Activated naive CD4-positive, alpha-beta T cell treated with anti-CD3 and anti-CD28 coated beads, Interleukin-2, amount 10 ng/mL, durations not matched to agents 7 days and 5 days (primary cell): ENCODE results near the gene FBXW9.
"Not testable (repeated sequence)": the region's sequence is repeated elsewhere in the genome, so short reads cannot be mapped to it uniquely, and the experiment has no call there.

ENCODE experiments used
- CTCF ChIA-PET: fragments of 350-600 bp; sonication (Branson Sonifier 250); formaldehyde crosslinking; loops from one replicate; lab custom pipeline; 2021; ENCODE audit warnings: antibody characterized with exemption; lab: Charles Lee
- DNase-seq: peaks from one replicate; pipeline ENCODE4 v3.0.0-alpha.2; 2020
- H3K27ac Mint-ChIP-seq: one replicate; pipeline ENCODE4 v1.8.0; 2021; ENCODE audit warnings: mild to moderate bottlenecking, moderate library complexity, mixed read lengths
- H3K27me3 Mint-ChIP-seq: one replicate; pipeline ENCODE4 v1.8.0; 2021; ENCODE audit warnings: mild to moderate bottlenecking, mixed read lengths
- H3K36me3 Mint-ChIP-seq: one replicate; pipeline ENCODE4 v1.8.0; 2021; ENCODE audit warnings: mixed read lengths
- H3K4me1 Mint-ChIP-seq: one replicate; pipeline ENCODE4 v1.8.0; 2021; ENCODE audit warnings: mixed read lengths
- H3K4me3 Mint-ChIP-seq: one replicate; pipeline ENCODE4 v1.8.0; 2021; ENCODE audit warnings: mild to moderate bottlenecking, moderate library complexity, mixed read lengths
- H3K9me3 Mint-ChIP-seq: one replicate; pipeline ENCODE4 v1.8.0; 2021; ENCODE audit warnings: mixed read lengths

The FBXW9 gene

DNA sequence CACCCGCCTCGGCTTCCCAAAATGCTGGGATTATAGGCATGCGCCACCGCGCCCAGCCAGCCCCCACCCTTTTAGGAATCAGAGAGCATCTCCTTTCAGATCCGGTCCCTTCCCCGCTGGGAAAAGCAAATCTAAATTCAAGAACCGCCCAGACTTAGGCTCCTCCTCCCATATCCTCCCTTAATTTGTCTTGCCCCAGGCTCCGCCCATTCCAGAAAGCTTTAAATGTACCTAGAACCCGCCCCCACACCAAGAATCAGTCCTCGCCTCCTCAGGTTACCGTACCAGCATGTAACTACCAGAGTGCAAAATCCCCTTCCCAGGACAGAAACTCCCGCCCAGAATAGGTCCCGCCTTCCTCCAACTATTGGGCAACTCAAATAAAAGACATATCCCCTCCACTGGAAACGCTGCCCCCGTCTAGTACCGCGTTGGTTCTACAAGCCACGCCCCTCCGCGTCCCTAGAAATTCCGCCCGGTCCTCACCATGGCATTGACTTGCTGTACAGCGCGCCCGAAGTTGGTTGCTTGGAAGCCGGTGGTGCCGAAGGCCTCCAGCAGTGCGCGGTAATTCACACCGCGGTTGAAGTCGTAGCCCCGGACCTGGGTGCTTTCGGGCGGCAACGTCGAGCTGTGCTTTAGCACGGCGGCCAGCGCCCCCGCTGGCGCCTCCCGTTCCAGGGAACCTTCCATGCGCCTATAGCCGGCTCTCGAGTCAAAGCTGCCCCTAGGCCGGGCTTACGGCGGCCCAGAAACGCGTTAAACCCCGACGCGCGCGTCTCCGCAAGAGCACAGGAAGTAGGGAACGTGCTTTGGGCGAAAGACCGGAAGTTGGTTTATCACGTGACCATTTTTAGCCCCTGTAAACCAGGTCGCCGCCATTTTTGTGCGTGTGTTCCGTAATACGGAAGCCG lies 15.1 kb downstream of the FBXW9 start, which contains the start of gene DHPS:
TSS of gene DHPS (minus strand) at position 807 of the 914 bp plus-strand sequence. CDS start at position 693, 114 bp downstream.
- no peaks in the 10 kb centered on the region for H3K9me3 Mint-ChIP-seq
- peak within 1 kb of the TSS; percentile 95 for H3K27ac Mint-ChIP-seq
- no peaks in the 10 kb centered on the region for H3K27me3 Mint-ChIP-seq
- peaks cover 28% of the 10 kb centered on the region for H3K4me1 Mint-ChIP-seq
- CTCF ChIA-PET = interaction anchor here (0.8 to 1.7 kb wide), 3 partner anchors 10 to 127 kb away, joined by 3 to 5 read pairs (median 3); no protein-coding TSS in a partner anchor
- DNase-seq = peak; percentile 94
- H3K4me3 Mint-ChIP-seq = peak within 1 kb of the TSS; percentile 87
- H3K36me3 Mint-ChIP-seq = peaks cover 35% of the 10 kb centered on the region

DNA sequence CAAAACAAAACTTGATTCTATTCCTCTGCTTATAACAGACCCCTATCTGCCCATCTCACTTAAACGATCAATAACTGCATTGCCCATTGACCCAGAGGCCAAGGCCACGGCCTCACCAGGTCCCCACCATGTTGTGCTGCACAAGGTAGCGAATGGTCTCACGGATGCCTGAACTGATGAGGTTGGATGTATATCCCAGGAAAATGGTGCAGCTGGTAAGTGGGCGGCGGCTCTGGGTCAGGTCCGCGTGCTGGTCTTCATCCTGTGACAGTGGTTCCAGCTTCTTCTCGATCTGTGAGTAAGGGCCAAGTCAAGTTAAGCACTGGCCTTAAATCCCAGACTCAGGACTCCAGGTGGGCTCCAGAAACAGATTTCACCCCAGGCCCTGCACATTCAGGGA lies 16.4 kb downstream of the FBXW9 start:
- CTCF ChIA-PET = interaction anchor here (1.3 to 1.7 kb wide), 3 partner anchors 9 to 46 kb away, joined by 3 to 5 read pairs (median 3); no protein-coding TSS in a partner anchor
- peak overlapping the region; percentile 87 for H3K4me3 Mint-ChIP-seq
- no peaks in the 10 kb centered on the region for H3K9me3 Mint-ChIP-seq
- H3K27ac Mint-ChIP-seq = peak overlapping the region; percentile 28
- no peaks in the 10 kb centered on the region for H3K27me3 Mint-ChIP-seq
- no peak for DNase-seq
- peaks cover 30% of the 10 kb centered on the region for H3K4me1 Mint-ChIP-seq
- peaks cover 41% of the 10 kb centered on the region for H3K36me3 Mint-ChIP-seq

DNA sequence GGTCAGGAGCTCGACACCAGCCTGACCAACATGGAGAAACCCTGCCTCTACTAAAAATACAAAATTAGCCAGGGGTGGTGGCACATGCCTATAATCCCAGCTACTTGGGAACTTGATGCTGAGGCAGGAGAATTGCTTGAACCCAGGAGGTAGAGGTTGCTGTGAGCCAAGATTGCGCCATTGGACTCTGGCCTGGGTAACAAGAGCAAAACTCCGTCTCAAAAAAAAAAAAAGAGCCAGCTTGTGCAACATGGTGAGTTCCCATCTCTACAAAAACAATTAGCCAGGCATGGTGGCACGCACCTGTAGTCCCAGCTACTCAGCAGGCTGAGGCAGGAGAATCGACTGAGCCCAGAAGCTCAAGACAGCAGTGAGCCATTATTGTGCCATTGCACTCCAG lies 18.4 kb downstream of the FBXW9 start:
- H3K36me3 Mint-ChIP-seq = peaks cover 52% of the 10 kb centered on the region

DNA sequence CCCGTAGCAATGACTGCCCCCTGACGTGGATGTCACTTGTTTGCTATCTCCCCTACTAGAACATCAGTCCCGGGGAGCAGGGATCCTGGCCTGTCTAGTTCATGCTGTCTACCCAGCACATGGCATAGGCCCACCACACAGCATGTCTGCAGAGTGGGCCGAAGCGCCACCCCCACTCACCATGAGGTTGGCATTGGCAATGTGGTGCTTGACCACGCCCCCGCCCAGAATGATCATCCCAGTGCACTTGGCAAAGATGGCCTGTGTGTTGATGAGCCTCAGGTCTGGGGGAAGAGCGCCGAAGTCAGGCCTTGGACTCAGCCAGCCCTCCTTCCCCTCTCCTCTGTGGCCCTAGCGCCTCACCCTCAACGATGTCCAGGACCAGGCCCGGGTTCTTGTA lies 19.5 kb downstream of the FBXW9 start:
- H3K27ac Mint-ChIP-seq = no peak overlapping the region
- H3K27me3 Mint-ChIP-seq = no peaks in the 10 kb centered on the region
- CTCF ChIA-PET = interaction anchor here (0.7 to 2.2 kb wide), 8 partner anchors 11 to 171 kb away, joined by 3 to 6 read pairs (median 4); partner anchors contain the start of genes MAN2B1, WDR83 and ZNF564
- H3K9me3 Mint-ChIP-seq = no peaks in the 10 kb centered on the region
- no peak for DNase-seq
- H3K4me1 Mint-ChIP-seq = peaks cover 31% of the 10 kb centered on the region
- H3K36me3 Mint-ChIP-seq = peaks cover 60% of the 10 kb centered on the region
- H3K4me3 Mint-ChIP-seq = no peak overlapping the region

More for the DNA sequence above, 18.4 kb downstream of the FBXW9 start:
- not testable (repeated sequence) for DNase-seq, H3K9me3 Mint-ChIP-seq, H3K27me3 Mint-ChIP-seq, H3K4me3 Mint-ChIP-seq, H3K27ac Mint-ChIP-seq
- CTCF ChIA-PET = interaction anchor here (0.7 to 2.2 kb wide), 4 partner anchors 17 to 288 kb away, joined by 3 to 6 read pairs (median 4); partner anchors contain the start of gene ZNF564
- peaks cover 31% of the 10 kb centered on the region for H3K4me1 Mint-ChIP-seq

DNA sequence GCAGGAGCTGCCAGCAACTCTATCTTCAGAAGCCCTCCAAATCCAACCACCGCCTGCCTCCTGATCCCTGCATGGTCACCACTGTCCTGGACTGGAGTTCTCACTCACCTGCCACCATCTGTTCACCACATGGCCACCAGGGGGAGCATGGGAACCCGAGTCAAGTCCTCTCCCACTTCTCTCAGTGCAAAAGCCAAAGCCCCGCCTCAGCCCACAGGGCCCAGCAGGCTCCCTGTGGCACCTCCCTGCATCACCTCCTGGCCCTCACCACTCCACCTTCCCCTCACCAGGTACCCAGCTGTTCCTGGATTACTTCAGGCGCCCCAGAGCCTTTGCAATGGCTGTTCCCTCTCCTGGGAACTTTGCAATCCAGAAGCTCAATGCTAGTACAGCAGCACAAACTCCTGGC lies 20.0 kb downstream of the FBXW9 start:
- no peaks in the 10 kb centered on the region for H3K27me3 Mint-ChIP-seq
- CTCF ChIA-PET = interaction anchor here (0.7 to 6.4 kb wide), 9 partner anchors 10 to 171 kb away, joined by 3 to 35 read pairs (median 4); partner anchors contain the start of genes MAN2B1, WDR83 and ZNF564
- peaks cover 35% of the 10 kb centered on the region for H3K4me1 Mint-ChIP-seq
- H3K36me3 Mint-ChIP-seq = peaks cover 60% of the 10 kb centered on the region
- H3K9me3 Mint-ChIP-seq = no peaks in the 10 kb centered on the region
- no peak overlapping the region for H3K27ac Mint-ChIP-seq
- peak; percentile 92 for DNase-seq
- H3K4me3 Mint-ChIP-seq = no peak overlapping the region

DNA sequence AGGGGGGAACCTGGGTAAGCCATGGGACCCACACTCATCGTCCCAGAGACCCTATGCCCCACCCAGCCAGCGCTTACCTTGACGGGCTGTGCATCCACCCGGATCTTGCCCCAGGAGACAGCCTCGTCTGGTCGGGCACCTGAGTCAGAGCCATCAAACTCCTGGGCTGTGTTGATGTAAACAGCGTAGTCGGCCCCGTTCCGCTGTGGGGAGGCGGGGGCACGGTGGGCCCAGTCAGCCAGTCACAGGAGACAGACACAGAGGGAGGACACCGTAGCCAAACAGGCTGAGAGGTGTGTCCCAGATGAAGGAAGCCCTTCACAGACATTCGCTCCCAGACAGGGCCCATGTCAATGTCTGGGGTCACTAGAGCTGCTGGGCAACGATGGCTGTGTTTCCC lies 20.5 kb downstream of the FBXW9 start:
- Mint-ChIP-seq H3K36me3 (peaks cover 55% of the 10 kb centered on the region), H3K9me3 (no peaks in the 10 kb centered on the region), H3K4me3 (no peak overlapping the region), H3K27me3 (no peaks in the 10 kb centered on the region), H3K4me1 (peaks cover 32% of the 10 kb centered on the region), H3K27ac (no peak overlapping the region)
- no peak for DNase-seq
- CTCF ChIA-PET = interaction anchor here (1.1 to 6.4 kb wide), 6 partner anchors 10 to 172 kb away, joined by 3 to 35 read pairs (median 4); partner anchors contain the start of genes MAN2B1 and WDR83

DNA sequence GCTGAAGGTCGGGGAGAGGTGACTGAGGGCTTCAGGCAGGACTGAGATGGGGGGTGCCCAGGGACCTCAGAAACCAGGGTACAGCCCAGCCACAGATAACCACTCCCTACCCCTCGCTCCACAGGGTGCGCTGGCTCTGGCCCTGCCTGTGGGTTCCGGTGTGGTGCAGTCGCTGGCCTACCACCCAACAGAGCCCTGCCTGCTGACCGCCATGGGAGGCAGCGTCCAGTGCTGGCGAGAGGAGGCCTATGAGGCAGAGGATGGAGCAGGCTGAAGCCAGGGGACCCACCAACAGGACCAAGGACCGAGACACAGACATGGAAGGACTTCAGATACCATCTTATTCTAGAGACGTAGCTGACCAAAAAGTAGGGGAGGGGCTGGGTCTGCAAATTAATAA lies 21.0 kb downstream of the FBXW9 start:
- peaks cover 54% of the 10 kb centered on the region for H3K36me3 Mint-ChIP-seq
- H3K4me3 Mint-ChIP-seq = no peak overlapping the region
- no peak overlapping the region for H3K27ac Mint-ChIP-seq

DNA sequence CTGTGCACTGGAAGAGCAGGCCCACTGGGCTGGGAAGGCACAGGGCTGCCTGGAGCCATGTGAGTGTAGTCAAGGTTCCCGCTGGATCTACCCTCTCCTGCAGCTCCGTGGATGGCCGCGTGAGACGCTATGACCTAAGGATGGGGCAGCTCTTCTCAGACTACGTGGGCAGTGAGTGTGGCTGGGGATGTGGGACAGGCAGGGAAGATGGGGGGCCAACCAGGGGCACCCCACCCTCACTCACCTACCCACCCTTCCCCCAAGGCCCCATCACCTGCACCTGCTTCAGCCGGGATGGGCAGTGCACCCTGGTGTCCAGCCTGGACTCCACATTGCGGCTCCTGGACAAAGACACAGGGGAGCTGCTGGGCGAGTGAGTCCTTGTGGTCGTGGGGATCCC lies 23.7 kb downstream of the FBXW9 start:
- H3K27ac Mint-ChIP-seq = no peak overlapping the region
- no peak overlapping the region for H3K4me3 Mint-ChIP-seq
- no peaks in the 10 kb centered on the region for H3K27me3 Mint-ChIP-seq
- peaks cover 47% of the 10 kb centered on the region for H3K4me1 Mint-ChIP-seq
- H3K9me3 Mint-ChIP-seq = no peaks in the 10 kb centered on the region
- DNase-seq = no peak
- H3K36me3 Mint-ChIP-seq = peaks cover 46% of the 10 kb centered on the region
- CTCF ChIA-PET = interaction anchor here (1.0 to 6.4 kb wide), 10 partner anchors 12 to 749 kb away, joined by 3 to 35 read pairs (median 4); partner anchors contain the start of gene ZNF709

More for the DNA sequence above, 21.0 kb downstream of the FBXW9 start:
- Mint-ChIP-seq H3K4me1 (peaks cover 36% of the 10 kb centered on the region), H3K27me3 (no peaks in the 10 kb centered on the region), H3K9me3 (no peaks in the 10 kb centered on the region)
- no peak for DNase-seq
- CTCF ChIA-PET = interaction anchor here (1.6 to 6.4 kb wide), 2 partner anchors 112 to 114 kb away, joined by 5 to 35 read pairs; no protein-coding TSS in a partner anchor

DNA sequence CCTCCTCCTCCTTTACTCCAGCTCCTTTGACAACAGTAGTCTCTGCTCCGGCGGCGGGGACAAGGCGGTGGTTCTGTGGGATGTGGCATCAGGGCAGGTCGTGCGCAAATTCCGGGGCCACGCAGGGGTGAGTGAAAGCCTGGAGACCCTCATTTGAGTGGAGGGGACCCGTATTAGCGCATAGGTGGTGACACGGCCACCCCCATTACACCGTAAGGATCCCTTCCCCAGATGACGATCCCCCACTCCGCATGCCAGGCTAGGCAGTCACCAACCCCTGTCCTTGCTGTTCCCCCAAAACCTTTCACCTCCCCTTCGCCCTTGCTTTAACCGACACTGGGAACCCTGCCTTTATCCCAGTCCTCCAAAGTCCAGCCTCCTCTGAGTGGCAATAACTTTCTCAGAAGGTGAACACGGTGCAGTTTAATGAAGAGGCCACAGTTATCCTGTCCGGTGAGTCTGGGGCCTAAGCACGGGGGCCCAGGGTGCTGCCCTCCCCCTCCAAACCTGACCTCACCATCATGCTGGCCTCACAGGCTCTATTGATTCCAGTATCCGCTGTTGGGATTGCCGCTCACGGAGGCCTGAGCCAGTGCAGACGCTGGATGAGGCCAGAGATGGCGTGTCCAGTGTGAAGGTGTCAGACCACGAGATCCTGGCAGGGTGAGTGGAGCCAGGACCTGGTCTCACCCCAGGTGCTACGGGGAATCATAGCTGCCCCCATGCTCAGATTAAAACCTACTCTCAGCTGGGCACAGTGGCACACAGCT lies 26.1 kb downstream of the FBXW9 start:
- no peak for DNase-seq
- CTCF ChIA-PET = interaction anchor here (0.6 to 6.4 kb wide), 5 partner anchors 10 to 106 kb away, joined by 3 to 35 read pairs (median 5); no protein-coding TSS in a partner anchor
- Mint-ChIP-seq H3K36me3 (peaks cover 28% of the 10 kb centered on the region), H3K9me3 (no peaks in the 10 kb centered on the region), H3K27me3 (no peaks in the 10 kb centered on the region), H3K4me1 (peaks cover 51% of the 10 kb centered on the region), H3K27ac (peak overlapping the region; percentile 99), H3K4me3 (peak overlapping the region; percentile 82)

DNA sequence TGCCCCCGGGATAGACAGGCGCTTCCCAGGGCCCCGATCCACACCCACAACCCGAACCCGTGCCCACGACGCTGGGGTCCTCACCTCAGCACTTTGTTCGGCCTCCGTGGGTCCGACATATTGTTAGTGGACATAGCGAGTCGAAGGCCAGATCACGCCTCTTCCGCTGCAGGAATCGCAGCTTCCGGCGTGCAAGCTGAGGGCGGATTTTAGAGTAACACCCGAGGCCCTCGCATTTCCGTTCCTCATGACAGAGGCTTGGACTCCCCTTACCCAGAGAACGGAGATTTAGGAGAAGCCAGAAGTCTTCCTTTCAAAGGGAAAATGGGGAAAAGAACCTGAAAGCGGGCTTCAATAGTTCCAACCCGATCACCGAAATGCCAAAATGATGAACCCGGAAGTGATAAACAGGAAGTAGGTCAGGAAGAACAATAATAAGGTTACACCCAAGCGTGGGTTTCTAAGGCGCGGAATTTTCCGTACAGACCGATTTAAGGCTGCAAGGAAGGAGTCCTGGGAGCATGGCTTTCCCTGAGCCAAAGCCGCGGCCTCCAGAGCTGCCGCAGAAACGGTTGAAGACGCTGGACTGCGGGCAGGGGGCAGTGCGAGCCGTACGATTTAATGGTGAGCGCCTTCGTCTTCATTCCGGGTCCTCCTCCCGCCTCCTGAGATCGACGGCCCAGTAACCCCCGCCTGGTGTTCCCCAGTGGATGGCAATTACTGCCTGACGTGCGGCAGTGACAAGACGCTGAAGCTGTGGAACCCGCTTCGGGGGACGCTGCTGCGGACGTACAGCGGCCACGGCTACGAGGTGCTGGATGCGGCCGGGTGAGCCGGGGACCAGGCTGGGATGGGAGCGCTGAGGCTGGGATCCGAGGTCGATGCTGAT lies 26.9 kb downstream of the FBXW9 start:
- H3K36me3 Mint-ChIP-seq = peaks cover 30% of the 10 kb centered on the region
- no peaks in the 10 kb centered on the region for H3K27me3 Mint-ChIP-seq
- CTCF ChIA-PET = interaction anchor here (0.6 to 1.3 kb wide), 2 partner anchors 30 to 59 kb away, joined by 3 read pairs; no protein-coding TSS in a partner anchor
- peak overlapping the region; percentile 99 for H3K27ac Mint-ChIP-seq
- peak; percentile 78 for DNase-seq
- H3K4me3 Mint-ChIP-seq = peak overlapping the region; percentile 82
- H3K9me3 Mint-ChIP-seq = no peaks in the 10 kb centered on the region
- H3K4me1 Mint-ChIP-seq = peaks cover 59% of the 10 kb centered on the region

DNA sequence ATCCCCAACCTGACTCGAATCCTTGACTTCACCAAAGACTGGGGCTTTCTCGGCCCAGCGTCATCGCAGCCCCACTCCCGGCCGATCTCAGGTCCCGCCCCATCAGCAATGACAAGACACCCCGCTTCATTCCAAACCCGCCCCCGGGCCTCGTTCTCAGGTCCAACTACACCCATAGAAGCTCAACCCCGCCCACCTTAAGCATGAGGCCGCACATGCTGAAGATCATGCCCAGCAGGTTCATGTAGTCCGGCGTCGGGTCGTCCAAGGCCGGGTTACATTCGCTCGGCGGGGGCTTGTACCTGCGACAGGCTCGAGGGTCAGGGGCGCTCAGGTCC lies 27.5 kb downstream of the FBXW9 start:
- peak overlapping the region; percentile 99 for H3K27ac Mint-ChIP-seq
- DNase-seq = peak; percentile 82
- H3K36me3 Mint-ChIP-seq = peaks cover 31% of the 10 kb centered on the region
- no peaks in the 10 kb centered on the region for H3K27me3 Mint-ChIP-seq
- CTCF ChIA-PET = interaction anchor here (0.9 to 1.3 kb wide), 3 partner anchors 29 to 871 kb away, joined by 3 read pairs; no protein-coding TSS in a partner anchor
- peaks cover 62% of the 10 kb centered on the region for H3K4me1 Mint-ChIP-seq
- peak overlapping the region; percentile 82 for H3K4me3 Mint-ChIP-seq
- H3K9me3 Mint-ChIP-seq = no peaks in the 10 kb centered on the region

DNA sequence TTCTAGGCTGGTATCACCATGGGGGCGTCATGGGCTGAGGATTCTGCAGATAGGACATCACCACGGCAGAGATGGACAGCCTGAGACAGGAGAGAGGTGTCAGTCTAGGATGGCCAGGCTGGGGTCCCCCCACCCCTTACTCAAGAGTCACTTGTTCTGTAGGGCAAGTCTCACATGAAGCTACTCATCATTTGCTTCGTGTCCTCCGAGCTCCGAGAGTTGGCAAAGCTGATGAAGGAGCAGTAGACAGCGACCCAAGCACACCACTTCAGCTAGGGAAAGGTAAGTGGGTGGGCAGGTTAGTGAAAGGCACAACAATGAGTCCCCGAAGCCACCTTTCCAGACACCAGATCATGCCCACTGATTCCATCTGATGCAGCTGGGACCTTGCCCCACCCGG lies 28.1 kb downstream of the FBXW9 start:
- peaks cover 67% of the 10 kb centered on the region for H3K4me1 Mint-ChIP-seq
- H3K4me3 Mint-ChIP-seq = peak overlapping the region; percentile 82
- H3K27ac Mint-ChIP-seq = peak overlapping the region; percentile 99
- CTCF ChIA-PET = interaction anchor here (0.7 to 1.0 kb wide), 4 partner anchors 59 to 871 kb away, joined by 3 read pairs; no protein-coding TSS in a partner anchor
- H3K27me3 Mint-ChIP-seq = no peaks in the 10 kb centered on the region
- H3K36me3 Mint-ChIP-seq = peaks cover 35% of the 10 kb centered on the region
- H3K9me3 Mint-ChIP-seq = no peaks in the 10 kb centered on the region
- DNase-seq = no peak
